ENCODE results near the gene IL6ST. TPM values are rescaled to one million over a fixed set of nuclear protein-coding genes. Genes with fewer than 3 reads are reported as not detected.

Gene IL6ST
- total RNA-seq, 1 experiment from 2014 or later, result 181 TPM

GRCh38 chr5:55982957-55983381 is 11.8 kb downstream of the IL6ST start:
- ATAC-seq (peak; percentile 68; the same call in 1 of the 2 replicates), DNase-seq (ENCODE audit: low read depth, low spot score) (no peak)
- Histone ChIP-seq H3K4me3 (ENCODE audit: low read depth in 2 of 2, low read length in 2 of 2) (no peak overlapping the region), H3K36me3 (ENCODE audit: control insufficient read depth, insufficient read depth, low read length) (peaks cover 2% of the 10 kb centered on the region; the same call in 1 of the 2 replicates), H3K27ac (ENCODE audit: low read length) (no peak overlapping the region), H3K27me3 (ENCODE audit: control insufficient read depth, insufficient read depth, low read length) (no peaks in the 10 kb centered on the region), H3K4me1 (ENCODE audit: control insufficient read depth, insufficient read depth, low read length) (peaks cover 2% of the 10 kb centered on the region), H3K9me3 (ENCODE audit: control insufficient read depth, insufficient read depth, low read depth, low read length) (no peaks in the 10 kb centered on the region)
- intact Hi-C loops (cut with micrococcal nuclease; ENCODE audit: unreplicated experiment), result no loop called here
- no TSS peak for BruUV-seq (replicated peaks)
- ChIA-PET POLR2A (interaction anchor here (0.6 kb wide), 1 partner anchor 10 kb away, joined by 3 read pairs; no protein-coding TSS in a partner anchor), CTCF (interaction anchor here (0.6 to 1.2 kb wide), 9 partner anchors 9 to 951 kb away, joined by 3 to 17 read pairs (median 7); no protein-coding TSS in a partner anchor)
- in situ Hi-C loops (cut with HindIII; ENCODE audit: low pct_unique_long_range_greater_than_20kb, low sequenced_read_pairs), result no loop called here
- TF ChIP-seq CTCF (IDR thresholded peaks at IDR 0.05), result peak; percentile 42
- TF ChIP-seq TCF7L2 (IDR thresholded peaks at IDR 0.05; ENCODE audit: low read depth, low read length), result no peak
- TF ChIP-seq SIN3A (IDR thresholded peaks at IDR 0.05; ENCODE audit: borderline replicate concordance, insufficient read depth, low read depth, low read length), result no peak

- no peak for DNase-seq (ENCODE audit: low read depth, low spot score)
- ChIA-PET POLR2A (no interaction called here), CTCF (no interaction called here)
- H3K27ac ChIP-seq (ENCODE audit: low read length), result no peak overlapping the region
- no TSS peak for BruUV-seq (replicated peaks)
- H3K4me3 ChIP-seq (ENCODE audit: low read depth in 2 of 2, low read length in 2 of 2), result no peak overlapping the region
- H3K4me1 ChIP-seq (ENCODE audit: control insufficient read depth, insufficient read depth, low read length), result peaks cover 3% of the 10 kb centered on the region; the same call in 1 of the 2 replicates
- no peaks in the 10 kb centered on the region for H3K9me3 ChIP-seq (ENCODE audit: control insufficient read depth, insufficient read depth, low read depth, low read length)
- peaks cover 5% of the 10 kb centered on the region; the same call in 1 of the 2 replicates for H3K36me3 ChIP-seq (ENCODE audit: control insufficient read depth, insufficient read depth, low read length)
- in situ Hi-C loops (cut with HindIII; ENCODE audit: low pct_unique_long_range_greater_than_20kb, low sequenced_read_pairs), result no loop called here
- TF ChIP-seq POLR2AphosphoS5 (IDR thresholded peaks at IDR 0.05; ENCODE audit: low read depth, low read length), result no peak
- TF ChIP-seq SIN3A (IDR thresholded peaks at IDR 0.05; ENCODE audit: borderline replicate concordance, insufficient read depth, low read depth, low read length), result no peak
- no peak for TF ChIP-seq TCF7L2 (IDR thresholded peaks at IDR 0.05; ENCODE audit: low read depth, low read length)
- TF ChIP-seq CTCF (IDR thresholded peaks at IDR 0.05), result no peak
- TF ChIP-seq REST (IDR thresholded peaks at IDR 0.05; ENCODE audit: insufficient read depth in 1 of 2, low read depth in 2 of 2, low read length in 1 of 2), result no peak
- intact Hi-C loops (cut with micrococcal nuclease; ENCODE audit: unreplicated experiment), result no loop called here
- no peak for ATAC-seq
- H3K27me3 ChIP-seq (ENCODE audit: control insufficient read depth, insufficient read depth, low read length), result no peaks in the 10 kb centered on the region
These were observed 21.5 kb downstream of the IL6ST start for GRCh38 chr5:55973296-55973695.

Data from Panc1 (cell line).